Trophoblast cell (in vitro differentiated cells and primary cell): ENCODE measurements around the gene GID8.

Experiments
- DNase-seq, 2 donors: peaks; one replicate each; pipeline ENCODE4 v3.0.0-alpha.2; 2016
- H2AFZ ChIP-seq: 2 replicates; pipeline ENCODE4 v1.6.1; 2013; ENCODE audit warnings: low read length, moderate library complexity, mild to moderate bottlenecking; ENCODE audit not compliant: insufficient read depth, poor library complexity
- H2AK5ac ChIP-seq: 2 replicates; pipeline ENCODE4 v1.6.1; 2013; ENCODE audit warnings: mild to moderate bottlenecking, low read length
- H2BK120ac ChIP-seq: 2 replicates; pipeline ENCODE4 v1.6.1; 2013; ENCODE audit warnings: low read length, mild to moderate bottlenecking, moderate library complexity; ENCODE audit not compliant: insufficient read depth, poor library complexity
- H2BK12ac ChIP-seq: 2 replicates; pipeline ENCODE4 v1.6.1; 2013; ENCODE audit warnings: mild to moderate bottlenecking, low read length, moderate library complexity
- H2BK5ac ChIP-seq: 2 replicates; pipeline ENCODE4 v1.6.1; 2013; ENCODE audit warnings: low read length, low read depth, moderate library complexity, mild to moderate bottlenecking; ENCODE audit not compliant: poor library complexity
- H3K14ac ChIP-seq: 2 replicates; pipeline ENCODE4 v1.6.1; 2013; ENCODE audit warnings: mild to moderate bottlenecking, low read length
- H3K18ac ChIP-seq: 2 replicates; pipeline ENCODE4 v1.6.1; 2013; ENCODE audit warnings: mild to moderate bottlenecking, low read length
- H3K23ac ChIP-seq: 2 replicates; pipeline ENCODE4 v1.6.1; 2013; ENCODE audit warnings: low read length
- H3K27ac ChIP-seq: 2 replicates; pipeline ENCODE4 v1.5.1; 2013; ENCODE audit warnings: low read depth, mild to moderate bottlenecking, inconsistent platforms, low read length, moderate library complexity
- H3K27me3 ChIP-seq: 2 replicates; pipeline ENCODE4 v1.6.1; 2013; ENCODE audit warnings: inconsistent platforms, mild to moderate bottlenecking, low read length, moderate library complexity; ENCODE audit not compliant: insufficient read depth
- H3K36me3 ChIP-seq, 2 experiments: 1 replicate in 1 of 2; 2 replicates in 1 of 2; pipeline ENCODE4 v1.6.1; 2013; ENCODE audit warnings: low read length in 2 of 2, mild to moderate bottlenecking in 2 of 2, moderate library complexity in 1 of 2; ENCODE audit not compliant: insufficient read depth in 2 of 2, control insufficient read depth in 1 of 2
- H3K4ac ChIP-seq: 2 replicates; pipeline ENCODE4 v1.6.1; 2013; ENCODE audit warnings: low read depth, mild to moderate bottlenecking, low read length, moderate library complexity
- H3K4me1 ChIP-seq, 2 experiments: 1 replicate in 1 of 2; 2 replicates in 1 of 2; pipeline ENCODE4 v1.6.1; 2013; ENCODE audit warnings: low read length in 2 of 2, mild to moderate bottlenecking in 2 of 2, moderate library complexity in 1 of 2; ENCODE audit not compliant: insufficient read depth in 2 of 2, control insufficient read depth in 1 of 2
- H3K4me2 ChIP-seq: 2 replicates; pipeline ENCODE4 v1.6.1; 2013; ENCODE audit warnings: inconsistent platforms, mild to moderate bottlenecking, low read length, moderate library complexity
- H3K4me3 ChIP-seq: 2 replicates; pipeline ENCODE4 v1.5.1; 2013; ENCODE audit warnings: mild to moderate bottlenecking, low read depth, low read length, inconsistent platforms
- H3K79me1 ChIP-seq: one replicate; pipeline ENCODE4 v1.6.1; 2013; ENCODE audit warnings: low read length
- H3K79me2 ChIP-seq: 2 replicates; pipeline ENCODE4 v1.6.1; 2013; ENCODE audit warnings: low read length, mild to moderate bottlenecking; ENCODE audit not compliant: control insufficient read depth, insufficient read depth, poor library complexity
- H3K9ac ChIP-seq: 2 replicates; pipeline ENCODE4 v1.6.1; 2013; ENCODE audit warnings: mild to moderate bottlenecking, low read length
- H3K9me3 ChIP-seq: 2 replicates; pipeline ENCODE4 v1.6.1; 2013; ENCODE audit warnings: low read depth, mild to moderate bottlenecking, control low read depth, inconsistent platforms, low read length; ENCODE audit not compliant: insufficient read depth
- H4K12ac ChIP-seq: 2 replicates; pipeline ENCODE4 v1.6.1; 2013; ENCODE audit warnings: low read depth, mild to moderate bottlenecking, low read length, moderate library complexity
- H4K8ac ChIP-seq: 2 replicates; pipeline ENCODE4 v1.6.1; 2013; ENCODE audit warnings: low read depth, mild to moderate bottlenecking, low read length, moderate library complexity
- H4K91ac ChIP-seq: one replicate; pipeline ENCODE4 v1.6.1; 2013; ENCODE audit warnings: low read depth, mild to moderate bottlenecking, low read length, moderate library complexity
- WGBS: extraction: QIAGEN DNeasy Blood & Tissue Kit; methylation state at CpG from one replicate; pipeline ENCODE4 v1.1.7; 2013; ENCODE audit warnings: missing lambda C conversion rate; ENCODE audit not compliant: insufficient read length, insufficient coverage; ENCODE audit errors: extremely low coverage; 5-methylcytosine and 5-hydroxymethylcytosine counted together

The GID8 gene

GRCh38 chr20:62983210-62983609, 45.3 kb downstream of the GID8 start:
- H4K8ac ChIP-seq = no peak overlapping the region
- H3K27me3 ChIP-seq = peaks cover 3% of the 10 kb centered on the region
- no peaks in the 10 kb centered on the region for H3K4me1 ChIP-seq
- H3K14ac ChIP-seq = no peak overlapping the region
- H3K4me3 ChIP-seq = no peak overlapping the region
- no peak overlapping the region for H3K4me2 ChIP-seq
- no CpG with 5 or more reads among the region's 6 CpGs for WGBS
- no peak overlapping the region for H3K18ac ChIP-seq
- no peak overlapping the region for H3K27ac ChIP-seq
- H2BK120ac ChIP-seq = no peak overlapping the region
- no peak for DNase-seq
- no peaks in the 10 kb centered on the region for H3K79me1 ChIP-seq
- no peak overlapping the region for H3K9ac ChIP-seq
- H2AK5ac ChIP-seq = no peak overlapping the region
- H4K12ac ChIP-seq = no peak overlapping the region
- H2AFZ ChIP-seq = no peak overlapping the region
- H3K36me3 ChIP-seq = no peaks in the 10 kb centered on the region
- H2BK5ac ChIP-seq = no peak overlapping the region
- H2BK12ac ChIP-seq = no peak overlapping the region
- H3K9me3 ChIP-seq = peaks cover 2% of the 10 kb centered on the region
- no peak overlapping the region for H3K23ac ChIP-seq
- no peak overlapping the region for H4K91ac ChIP-seq
- H3K79me2 ChIP-seq = no peaks in the 10 kb centered on the region
- H3K4ac ChIP-seq = no peak overlapping the region

DNA sequence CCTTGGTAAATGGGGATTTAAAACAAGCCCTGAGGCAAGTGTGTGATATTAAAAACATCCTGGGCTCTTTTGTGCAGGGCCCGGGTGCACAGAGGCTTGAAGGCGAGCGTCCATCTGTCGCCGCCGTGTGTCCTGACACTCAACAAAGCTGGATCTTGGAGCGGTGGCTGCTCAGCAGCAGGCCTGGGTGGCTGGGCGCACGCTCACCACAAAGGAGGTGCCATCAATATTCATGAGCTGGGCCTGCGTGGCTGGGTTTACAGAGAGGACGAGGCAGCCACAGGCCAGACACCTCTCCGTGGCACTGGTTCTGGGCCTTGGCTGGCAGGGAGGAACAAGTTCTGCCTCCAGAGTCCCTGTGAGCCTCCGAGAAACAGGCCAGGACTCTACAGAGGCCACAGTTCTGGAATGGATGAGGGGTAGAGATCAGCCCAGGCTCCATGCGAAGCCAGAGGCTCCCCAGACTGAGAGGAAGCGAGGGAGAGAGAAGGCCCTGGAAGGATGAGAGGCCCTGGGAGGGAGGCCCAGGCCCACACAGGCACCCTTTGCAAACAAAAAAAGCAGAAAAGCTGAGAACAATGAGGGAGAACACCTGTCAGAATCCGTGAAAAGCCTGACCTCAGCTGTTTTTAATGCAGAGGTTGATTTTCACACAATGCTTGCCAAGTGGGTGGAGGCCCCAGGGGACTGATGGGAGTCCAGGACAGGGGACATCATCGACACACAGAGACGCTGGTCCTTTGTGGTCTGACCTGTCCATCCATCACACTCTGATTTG, 46.9 kb downstream of the GID8 start:
- WGBS = no CpG with 5 or more reads among the region's 18 CpGs
- Histone ChIP-seq H3K18ac (no peak overlapping the region), H2AFZ (no peak overlapping the region), H2BK120ac (no peak overlapping the region), H3K27ac (no peak overlapping the region), H4K8ac (no peak overlapping the region), H3K9ac (no peak overlapping the region), H3K4me2 (no peak overlapping the region), H3K36me3 (no peaks in the 10 kb centered on the region), H4K91ac (no peak overlapping the region), H3K4ac (no peak overlapping the region), H2AK5ac (no peak overlapping the region), H3K79me1 (no peaks in the 10 kb centered on the region), H4K12ac (no peak overlapping the region), H3K23ac (no peak overlapping the region), H3K79me2 (no peaks in the 10 kb centered on the region), H2BK5ac (no peak overlapping the region), H3K4me3 (no peak overlapping the region), H2BK12ac (no peak overlapping the region), H3K9me3 (peaks cover 2% of the 10 kb centered on the region), H3K4me1 (no peaks in the 10 kb centered on the region), H3K14ac (no peak overlapping the region), H3K27me3 (peaks cover 3% of the 10 kb centered on the region)
- no peak for DNase-seq

GRCh38 chr20:62985444-62985778, 47.5 kb downstream of the GID8 start:
- no peaks in the 10 kb centered on the region for H3K79me2 ChIP-seq
- H3K36me3 ChIP-seq = no peaks in the 10 kb centered on the region
- H2BK5ac ChIP-seq = no peak overlapping the region
- H3K4ac ChIP-seq = no peak overlapping the region
- no peak overlapping the region for H3K9ac ChIP-seq
- peaks cover 2% of the 10 kb centered on the region for H3K9me3 ChIP-seq
- H2AFZ ChIP-seq = no peak overlapping the region
- no peak overlapping the region for H3K23ac ChIP-seq
- H3K4me1 ChIP-seq = no peaks in the 10 kb centered on the region
- no peak overlapping the region for H3K14ac ChIP-seq
- H3K79me1 ChIP-seq = no peaks in the 10 kb centered on the region
- H4K91ac ChIP-seq = no peak overlapping the region
- WGBS = no CpG with 5 or more reads among the region's 14 CpGs
- H4K8ac ChIP-seq = no peak overlapping the region
- H2BK120ac ChIP-seq = no peak overlapping the region
- H3K4me2 ChIP-seq = no peak overlapping the region
- no peak for DNase-seq
- H3K27me3 ChIP-seq = no peaks in the 10 kb centered on the region
- H4K12ac ChIP-seq = no peak overlapping the region
- H3K18ac ChIP-seq = no peak overlapping the region
- no peak overlapping the region for H2BK12ac ChIP-seq
- no peak overlapping the region for H3K27ac ChIP-seq
- H2AK5ac ChIP-seq = no peak overlapping the region
- no peak overlapping the region for H3K4me3 ChIP-seq

DNA sequence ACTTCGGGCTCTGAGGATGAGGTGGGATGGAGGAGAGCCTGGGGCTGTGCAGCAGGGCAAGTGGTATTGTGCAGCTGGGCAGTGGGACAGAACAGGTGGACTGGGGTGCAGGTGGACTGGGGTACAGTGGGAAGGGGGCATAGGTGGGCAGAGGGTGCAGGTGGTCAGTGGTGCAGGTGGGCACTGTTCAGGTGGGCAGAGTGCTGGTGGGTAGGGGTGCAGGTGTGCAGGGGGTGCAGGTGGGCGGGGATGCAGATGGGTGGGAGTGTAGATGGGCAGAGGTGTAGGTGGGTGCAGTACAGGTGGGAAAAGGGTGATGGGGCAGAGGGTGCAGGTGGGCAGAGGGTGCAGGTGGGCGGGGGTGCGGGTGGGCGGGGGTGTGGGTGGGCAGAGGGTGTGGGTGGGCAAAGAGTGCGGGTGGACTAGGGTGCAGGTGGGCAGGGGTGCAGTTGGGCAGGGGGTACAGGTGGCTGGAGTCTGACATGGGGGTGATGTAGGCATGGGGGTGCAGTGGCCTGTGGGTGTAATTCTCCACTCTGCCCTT, 48.4 kb downstream of the GID8 start:
- Histone ChIP-seq H2BK120ac (no peak overlapping the region), H3K14ac (no peak overlapping the region), H3K4ac (no peak overlapping the region), H2AK5ac (no peak overlapping the region), H3K23ac (no peak overlapping the region), H2AFZ (no peak overlapping the region), H3K79me1 (no peaks in the 10 kb centered on the region), H3K27me3 (no peaks in the 10 kb centered on the region), H3K9me3 (peaks cover 2% of the 10 kb centered on the region), H2BK12ac (no peak overlapping the region), H3K4me3 (no peak overlapping the region), H4K91ac (no peak overlapping the region), H3K18ac (no peak overlapping the region), H2BK5ac (no peak overlapping the region), H3K79me2 (no peaks in the 10 kb centered on the region), H4K8ac (no peak overlapping the region), H4K12ac (no peak overlapping the region), H3K9ac (no peak overlapping the region), H3K4me2 (no peak overlapping the region), H3K27ac (no peak overlapping the region), H3K4me1 (no peaks in the 10 kb centered on the region), H3K36me3 (no peaks in the 10 kb centered on the region)
- no peak for DNase-seq
- WGBS = no CpG with 5 or more reads among the region's 6 CpGs
